Smooth muscle cell (in vitro differentiated cells): ENCODE measurements around the gene NINL. TPM values are rescaled to one million over a fixed set of nuclear protein-coding genes. Genes with fewer than 3 reads are reported as not detected.

Source experiments
- DNase-seq: peaks from one replicate; lab custom pipeline; 2025; ENCODE audit not compliant: unreplicated experiment; lab: John Stamatoyannopoulos, UW
- H2AFZ ChIP-seq: fragments of 200-600 bp; sonication (generic); 2 replicates; pipeline ENCODE4 v1.6.0; 2016; ENCODE audit warnings: antibody characterized with exemption, low read depth, mild to moderate bottlenecking
- H3F3A ChIP-seq: fragments of 200-600 bp; sonication (generic); 2 replicates; pipeline ENCODE4 v1.6.0; 2017; ENCODE audit warnings: antibody characterized with exemption, low read depth
- H3K27ac ChIP-seq: fragments of 200-600 bp; sonication (generic); 2 replicates; pipeline ENCODE4 v1.5.1; 2016; ENCODE audit warnings: low read depth, mild to moderate bottlenecking
- H3K27me3 ChIP-seq: fragments of 200-600 bp; sonication (generic); 2 replicates; pipeline ENCODE4 v1.6.1; 2016; ENCODE audit warnings: low read depth, mild to moderate bottlenecking
- H3K36me3 ChIP-seq: fragments of 200-600 bp; sonication (generic); 2 replicates; pipeline ENCODE4 v1.5.1; 2016; ENCODE audit warnings: low read depth
- H3K4me1 ChIP-seq: fragments of 200-600 bp; sonication (generic); 2 replicates; pipeline ENCODE4 v1.5.1; 2016; ENCODE audit warnings: low read depth
- H3K4me2 ChIP-seq: fragments of 200-600 bp; sonication (generic); 2 replicates; pipeline ENCODE4 v1.6.0; 2016; ENCODE audit warnings: mild to moderate bottlenecking
- H3K4me3 ChIP-seq: fragments of 200-600 bp; sonication (generic); 2 replicates; pipeline ENCODE4 v1.5.1; 2016; ENCODE audit warnings: mild to moderate bottlenecking
- H3K79me2 ChIP-seq: fragments of 200-600 bp; sonication (generic); 2 replicates; pipeline ENCODE4 v1.6.0; 2016; ENCODE audit warnings: low read depth, mild to moderate bottlenecking
- H3K9ac ChIP-seq: fragments of 200-600 bp; sonication (generic); 2 replicates; pipeline ENCODE4 v1.6.0; 2016; ENCODE audit warnings: low read depth
- H3K9me3 ChIP-seq: fragments of 200-600 bp; sonication (generic); replicated peaks from 2 replicates; pipeline ENCODE4 v1.5.1; 2016; ENCODE audit warnings: low read depth
- H4K20me1 ChIP-seq: fragments of 200-600 bp; sonication (generic); 2 replicates; pipeline ENCODE4 v1.6.0; 2016; ENCODE audit warnings: low read depth
- CTCF ChIP-seq: fragments of 200-600 bp; sonication (generic); IDR thresholded peaks from 2 replicates; pipeline ENCODE4 v1.5.1; 2017; ENCODE audit warnings: borderline replicate concordance, mild to moderate bottlenecking, antibody characterized with exemption; ENCODE audit not compliant: insufficient read depth, poor library complexity, severe bottlenecking
- WGBS: methylation state at CpG from one replicate; pipeline ENCODE4 v1.1.7; 2016; ENCODE audit warnings: low lambda C conversion rate; 5-methylcytosine and 5-hydroxymethylcytosine counted together
- polyA plus RNA-seq: library from polyadenylated mRNA; unstranded; fragments of >200 nt; fragmentation: Nextera tagmentation; extraction: Ambion mirVana; gene quantifications from 2 replicates; pipeline ENCODE4 v1.2.1, GENCODE V29; 2016
- total RNA-seq: library from RNA; depleted of rRNA; stranded (reverse); fragments of >200 nt; gene quantifications from 2 replicates; pipeline ENCODE4 v1.2.3, GENCODE V29; 2014

Gene NINL
- total and polyA plus RNA-seq, 2 experiments from 2014 or later = 10.7 to 12.2 TPM

- 98% methylated on average over 13 of the region's 13 CpGs for WGBS
- Histone ChIP-seq H2AFZ (no peak overlapping the region), H3F3A (no peaks in the 10 kb centered on the region), H4K20me1 (no peaks in the 10 kb centered on the region), H3K27me3 (no peaks in the 10 kb centered on the region), H3K9me3 (no peaks in the 10 kb centered on the region), H3K36me3 (no peaks in the 10 kb centered on the region), H3K4me3 (no peak overlapping the region), H3K4me2 (no peak overlapping the region), H3K79me2 (no peaks in the 10 kb centered on the region), H3K4me1 (no peaks in the 10 kb centered on the region), H3K27ac (no peak overlapping the region), H3K9ac (no peak overlapping the region)
- TF ChIP-seq CTCF = no peak
- no peak for DNase-seq
These were observed 86.3 kb downstream of the NINL start for GRCh38 chr20:25499031-25499430.

- H3K4me2 ChIP-seq = no peak overlapping the region
- no peaks in the 10 kb centered on the region for H3K9me3 ChIP-seq
- H2AFZ ChIP-seq = no peak overlapping the region
- no peak overlapping the region for H3K27ac ChIP-seq
- H3K4me1 ChIP-seq = no peaks in the 10 kb centered on the region
- no peaks in the 10 kb centered on the region for H3F3A ChIP-seq
- no peaks in the 10 kb centered on the region for H3K79me2 ChIP-seq
- DNase-seq = no peak
- H4K20me1 ChIP-seq = no peaks in the 10 kb centered on the region
- no peaks in the 10 kb centered on the region for H3K36me3 ChIP-seq
- H3K4me3 ChIP-seq = no peak overlapping the region
- no peak overlapping the region for H3K9ac ChIP-seq
- 96% methylated on average over 6 of the region's 6 CpGs for WGBS
- H3K27me3 ChIP-seq = no peaks in the 10 kb centered on the region
- no peak for TF ChIP-seq CTCF
These were observed 87.1 kb downstream of the NINL start for GRCh38 chr20:25498280-25498606.

GRCh38 chr20:25497586-25498279, 87.6 kb downstream of the NINL start:
- Histone ChIP-seq H3K9ac (no peak overlapping the region), H3F3A (no peaks in the 10 kb centered on the region), H3K27ac (no peak overlapping the region), H3K27me3 (no peaks in the 10 kb centered on the region), H3K9me3 (no peaks in the 10 kb centered on the region), H3K79me2 (no peaks in the 10 kb centered on the region), H3K4me3 (no peak overlapping the region), H3K4me1 (no peaks in the 10 kb centered on the region), H4K20me1 (no peaks in the 10 kb centered on the region), H3K36me3 (no peaks in the 10 kb centered on the region), H3K4me2 (no peak overlapping the region), H2AFZ (no peak overlapping the region)
- DNase-seq = no peak
- no peak for TF ChIP-seq CTCF
- 95% methylated on average over 22 of the region's 22 CpGs for WGBS

- no peaks in the 10 kb centered on the region for H3K36me3 ChIP-seq
- H3K9ac ChIP-seq = no peak overlapping the region
- no peak overlapping the region for H3K4me2 ChIP-seq
- H4K20me1 ChIP-seq = no peaks in the 10 kb centered on the region
- H3F3A ChIP-seq = no peaks in the 10 kb centered on the region
- 89% methylated on average over 9 of the region's 9 CpGs for WGBS
- no peaks in the 10 kb centered on the region for H3K79me2 ChIP-seq
- no peak for DNase-seq
- no peak for TF ChIP-seq CTCF
- H3K4me1 ChIP-seq = no peaks in the 10 kb centered on the region
- H3K27ac ChIP-seq = no peak overlapping the region
- H3K4me3 ChIP-seq = no peak overlapping the region
- no peak overlapping the region for H2AFZ ChIP-seq
- H3K27me3 ChIP-seq = no peaks in the 10 kb centered on the region
- no peaks in the 10 kb centered on the region for H3K9me3 ChIP-seq
These were observed 88.3 kb downstream of the NINL start for GRCh38 chr20:25496968-25497401.
